ENCODE results near the gene RPS15. TPM values are rescaled to one million over a fixed set of nuclear protein-coding genes. Genes with fewer than 3 reads are reported as not detected.

RPS15 gene
- total and polyA plus RNA-seq, 2 of the 13 experiments (the other 11 are each of a cell fraction or from before 2014, with no cell fraction given) = 695 to 1,411 TPM

- TF ChIP-seq ATF4 (CRISPR knock-in tag; IDR thresholded peaks at IDR 0.05) (0 out of 4 replicates have a peak, but pooled peaks of 1 of the 2 experiments have one; percentile 19), PRDM10 (CRISPR knock-in tag; IDR thresholded peaks at IDR 0.05; ENCODE audit: low read depth) (no peak), BRD4 (CRISPR knock-in tag; IDR thresholded peaks at IDR 0.05) (0 out of 2 replicates have a peak, but pooled peaks have one; percentile 10), YEATS2 (CRISPR knock-in tag; IDR thresholded peaks at IDR 0.05; ENCODE audit: borderline replicate concordance) (no peak), ZFP90 (CRISPR knock-in tag; IDR thresholded peaks at IDR 0.05; ENCODE audit: borderline replicate concordance) (no peak), ZNF333 (CRISPR knock-in tag; IDR thresholded peaks at IDR 0.05; ENCODE audit: borderline replicate concordance) (peak; percentile 39; the same call in 1 of the 2 replicates), ZNF253 (CRISPR knock-in tag; IDR thresholded peaks at IDR 0.05; ENCODE audit: borderline replicate concordance) (no peak), SCMH1 (CRISPR knock-in tag; IDR thresholded peaks at IDR 0.05; ENCODE audit: borderline replicate concordance) (no peak), ZNF335 (CRISPR knock-in tag; IDR thresholded peaks at IDR 0.05) (no peak), REPIN1 (CRISPR knock-in tag; IDR thresholded peaks at IDR 0.05; ENCODE audit: borderline replicate concordance, low read depth) (no peak), ZBTB26 (CRISPR knock-in tag; IDR thresholded peaks at IDR 0.05; ENCODE audit: borderline replicate concordance) (no peak), THAP8 (CRISPR knock-in tag; IDR thresholded peaks at IDR 0.05; ENCODE audit: borderline replicate concordance) (no peak), ZNF652 (CRISPR knock-in tag; IDR thresholded peaks at IDR 0.05; ENCODE audit: borderline replicate concordance, low read depth) (no peak), ZNF792 (CRISPR knock-in tag; IDR thresholded peaks at IDR 0.05) (no peak), ATF1 (CRISPR knock-in tag; IDR thresholded peaks at IDR 0.05) (no peak), PHF5A (CRISPR knock-in tag; IDR thresholded peaks at IDR 0.05; ENCODE audit: low read depth, unreplicated experiment) (no peak), BORCS8-MEF2B (CRISPR knock-in tag; IDR thresholded peaks at IDR 0.05) (no peak), ZNF430 (CRISPR knock-in tag; IDR thresholded peaks at IDR 0.05) (peak; percentile 70; the same call in 1 of the 2 replicates), ZFP41 (CRISPR knock-in tag; IDR thresholded peaks at IDR 0.05; ENCODE audit: borderline replicate concordance) (no peak)
These were observed 29.6 kb upstream of the RPS15 start (continued) for GRCh38 chr19:1408300-1409203.
